Tibial nerve (tissue), 4 donors: ENCODE results near the gene SLC9A2.

Experiments
- CTCF ChIP-seq, 5 experiments: fragments of 200-600 bp in 3 of 5; fragments of 450-650 bp in 2 of 5; sonication (generic) in 3 of 5; IDR thresholded peaks; one replicate each; pipeline ENCODE4 v1.5.1; 2016 to 2019; ENCODE audit warnings: antibody characterized with exemption in 5 of 5, mild to moderate bottlenecking in 3 of 5, moderate library complexity in 2 of 5
- EP300 ChIP-seq, 2 donors: sonication (generic); formaldehyde crosslinking; IDR thresholded peaks; one replicate each; pipeline ENCODE4 v1.6.1; 2017; ENCODE audit warnings: antibody characterized with exemption in 2 of 2, mild to moderate bottlenecking in 1 of 2
- POLR2A ChIP-seq, 2 donors: fragments of 450-650 bp; IDR thresholded peaks; one replicate each; pipeline ENCODE4 v1.6.1; 2017; ENCODE audit warnings: antibody characterized with exemption in 2 of 2, mild to moderate bottlenecking in 2 of 2, moderate library complexity in 2 of 2

GRCh38 chr2:102708847-102709559 is 89.7 kb downstream of the SLC9A2 start:
- TF ChIP-seq POLR2A (IDR thresholded peaks at IDR 0.05) (no peak), CTCF (IDR thresholded peaks at IDR 0.05) (no peak), EP300 (IDR thresholded peaks at IDR 0.05) (no peak)
